SIG-M5 treated with dmso at 0.1 percent for 504 hours (cell line): ENCODE measurements around the gene ZCCHC24.

Experiments used
- DNase-seq: peaks from one replicate; lab custom pipeline; 2025; ENCODE audit not compliant: unreplicated experiment; lab: John Stamatoyannopoulos, UW

ZCCHC24 gene

DNA sequence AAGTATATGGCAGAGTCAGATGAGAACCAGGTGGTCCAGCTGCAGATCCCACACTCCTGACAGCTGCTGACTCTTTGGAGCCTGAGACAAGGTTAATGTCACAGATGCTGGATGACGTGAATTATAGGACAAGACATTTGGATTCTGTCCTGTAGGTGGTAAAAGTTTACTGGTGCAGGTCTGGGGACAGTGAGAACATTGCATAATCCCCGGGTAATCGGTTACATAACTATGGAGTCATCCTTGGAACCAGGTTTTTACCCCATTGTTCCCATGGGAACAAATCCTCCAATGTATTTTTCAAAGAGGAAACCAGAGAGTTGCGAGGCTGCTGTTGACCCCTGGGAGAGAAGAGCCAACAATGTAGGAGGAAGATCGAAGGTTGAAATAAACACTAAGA, 27.5 kb upstream of the ZCCHC24 start:
- no peak for DNase-seq

DNA sequence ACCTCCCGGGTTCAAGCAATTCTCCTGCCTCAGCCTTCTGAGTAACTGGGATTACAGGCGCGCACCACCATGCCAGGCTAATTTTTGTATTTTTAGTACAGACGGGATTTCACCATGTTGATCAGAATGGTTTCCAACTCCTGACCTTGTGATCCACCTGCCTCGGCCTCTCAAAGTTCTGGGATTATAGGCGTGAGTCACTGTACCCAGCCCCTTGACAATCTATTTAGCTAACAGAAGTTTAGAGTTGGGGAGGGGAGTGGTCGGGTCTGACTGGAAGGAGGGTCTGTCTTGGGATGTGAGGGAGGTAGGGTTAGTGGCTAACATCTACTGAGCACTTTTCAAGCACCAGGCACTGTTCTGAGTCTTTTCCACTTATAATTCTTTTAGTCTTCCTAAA, 27.0 kb upstream of the ZCCHC24 start:
- DNase-seq = no peak

DNA sequence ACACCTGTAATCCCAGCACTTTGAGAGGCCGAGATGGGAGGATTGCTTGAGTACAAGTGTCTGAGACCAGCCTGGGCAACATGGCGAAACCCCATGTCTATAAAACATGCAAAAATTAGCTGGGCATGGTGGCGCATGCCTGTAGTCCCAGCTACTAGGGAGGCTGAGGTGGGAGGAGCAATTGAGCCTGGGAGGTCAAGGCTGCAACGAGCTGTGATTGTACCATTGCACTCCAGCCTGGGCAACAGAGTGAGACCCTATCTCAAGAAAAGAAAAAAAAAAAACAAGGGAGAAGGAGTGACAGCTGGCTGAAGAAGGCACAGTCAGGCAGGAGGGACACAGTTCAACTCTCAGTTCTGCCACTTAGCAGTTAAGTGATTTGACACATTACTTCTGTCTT, 26.4 kb upstream of the ZCCHC24 start:
- DNase-seq = no peak

DNA sequence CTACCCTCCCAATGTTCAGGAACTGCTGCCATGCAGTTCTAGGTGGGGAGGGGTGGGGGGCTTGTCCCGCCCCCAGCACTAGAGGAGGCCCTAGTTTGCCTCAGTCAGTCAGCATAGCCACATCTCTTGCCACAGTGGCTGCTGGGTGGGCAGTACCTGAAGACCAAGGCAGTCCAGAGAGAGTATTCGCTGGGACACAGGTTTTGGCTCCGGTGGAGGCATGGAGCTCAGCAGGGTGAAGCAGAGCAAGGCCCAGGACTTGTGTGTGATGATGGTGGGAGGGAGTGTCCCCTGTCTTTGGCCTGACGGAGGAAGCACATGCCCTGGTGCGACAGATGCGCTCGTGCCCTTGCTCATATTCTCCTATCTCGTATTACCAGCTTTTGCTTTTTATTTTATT, 24.7 kb upstream of the ZCCHC24 start:
- no peak for DNase-seq

DNA sequence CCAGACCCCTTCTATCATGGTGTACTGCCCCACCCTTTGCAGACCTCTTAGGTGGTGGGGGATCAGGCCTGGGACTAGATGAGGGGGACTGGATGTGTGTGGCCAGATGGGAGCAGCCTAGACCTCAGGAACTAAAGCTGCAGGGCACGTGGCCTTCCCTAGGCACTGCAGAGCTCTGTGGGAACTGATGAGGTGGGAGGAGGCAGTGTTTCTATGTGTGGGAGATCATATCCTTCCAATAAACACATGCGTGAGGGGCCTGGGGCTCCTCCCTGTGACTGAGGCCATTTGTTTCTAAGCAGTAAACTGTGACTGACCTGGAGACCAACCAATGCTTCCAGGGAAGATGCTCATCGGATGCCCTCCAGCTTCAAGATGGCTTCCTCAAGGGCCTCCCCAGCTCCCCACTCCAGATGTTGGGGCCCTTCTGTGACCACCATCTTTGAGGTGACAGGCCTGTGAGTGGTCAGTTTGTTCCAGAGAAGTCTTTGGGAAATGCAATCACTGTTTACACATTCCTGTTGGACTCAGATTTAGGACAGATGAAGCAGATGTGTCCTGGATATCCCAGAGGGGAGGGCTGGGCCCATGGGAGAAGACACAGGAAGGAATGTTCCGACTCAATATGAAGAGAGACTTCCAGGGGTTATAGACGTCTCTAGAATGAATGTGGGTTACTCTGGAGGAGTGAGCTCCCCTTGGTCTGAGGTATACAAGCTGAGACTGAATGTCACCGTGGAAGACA, 23.6 kb upstream of the ZCCHC24 start:
- no peak for DNase-seq

DNA sequence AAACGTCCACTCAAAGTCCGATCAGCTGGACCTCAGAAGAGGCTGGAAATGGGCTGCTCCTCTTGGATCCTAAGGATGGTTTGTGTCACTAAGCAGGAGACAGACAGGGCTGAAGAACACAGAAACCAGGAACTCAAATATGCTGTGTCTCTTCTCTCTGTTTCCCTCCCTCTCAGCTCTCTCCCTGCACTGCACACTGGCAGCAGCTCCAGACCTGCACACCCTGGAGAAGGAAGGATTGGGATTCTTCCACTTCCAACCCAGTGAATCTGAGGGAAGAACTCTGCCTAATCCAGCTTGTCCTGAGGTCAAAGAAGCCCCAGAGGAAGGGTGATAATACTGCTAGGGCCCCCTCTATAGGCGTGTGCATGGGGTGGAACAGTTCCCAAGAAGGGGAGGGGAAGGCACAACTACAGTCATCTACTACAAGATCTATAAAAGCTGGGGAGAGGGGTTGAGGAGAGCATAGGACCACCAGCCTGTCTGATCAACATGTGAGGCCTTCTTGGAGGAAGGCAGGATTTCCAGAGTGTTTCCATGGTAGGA, 22.7 kb upstream of the ZCCHC24 start:
- DNase-seq = no peak

DNA sequence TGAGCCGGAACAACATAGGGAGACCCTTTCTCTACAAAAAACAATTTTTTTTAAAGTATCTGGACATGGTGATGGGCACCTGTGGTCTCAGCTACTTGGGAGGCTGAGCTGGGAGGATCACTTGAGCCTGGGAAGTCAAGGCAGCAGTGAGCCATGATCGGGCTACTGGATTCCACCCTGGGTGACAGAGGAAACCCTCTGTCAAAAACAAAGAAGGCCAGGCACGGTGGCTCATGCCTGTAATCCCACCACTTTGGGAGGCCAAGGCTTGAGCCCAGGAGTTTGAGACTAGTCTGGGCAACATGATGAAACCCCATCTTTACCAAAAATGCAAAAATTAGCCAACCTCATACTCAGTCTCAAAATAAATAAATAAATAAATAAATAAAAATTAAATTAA, 19.9 kb upstream of the ZCCHC24 start:
- DNase-seq = no peak

DNA sequence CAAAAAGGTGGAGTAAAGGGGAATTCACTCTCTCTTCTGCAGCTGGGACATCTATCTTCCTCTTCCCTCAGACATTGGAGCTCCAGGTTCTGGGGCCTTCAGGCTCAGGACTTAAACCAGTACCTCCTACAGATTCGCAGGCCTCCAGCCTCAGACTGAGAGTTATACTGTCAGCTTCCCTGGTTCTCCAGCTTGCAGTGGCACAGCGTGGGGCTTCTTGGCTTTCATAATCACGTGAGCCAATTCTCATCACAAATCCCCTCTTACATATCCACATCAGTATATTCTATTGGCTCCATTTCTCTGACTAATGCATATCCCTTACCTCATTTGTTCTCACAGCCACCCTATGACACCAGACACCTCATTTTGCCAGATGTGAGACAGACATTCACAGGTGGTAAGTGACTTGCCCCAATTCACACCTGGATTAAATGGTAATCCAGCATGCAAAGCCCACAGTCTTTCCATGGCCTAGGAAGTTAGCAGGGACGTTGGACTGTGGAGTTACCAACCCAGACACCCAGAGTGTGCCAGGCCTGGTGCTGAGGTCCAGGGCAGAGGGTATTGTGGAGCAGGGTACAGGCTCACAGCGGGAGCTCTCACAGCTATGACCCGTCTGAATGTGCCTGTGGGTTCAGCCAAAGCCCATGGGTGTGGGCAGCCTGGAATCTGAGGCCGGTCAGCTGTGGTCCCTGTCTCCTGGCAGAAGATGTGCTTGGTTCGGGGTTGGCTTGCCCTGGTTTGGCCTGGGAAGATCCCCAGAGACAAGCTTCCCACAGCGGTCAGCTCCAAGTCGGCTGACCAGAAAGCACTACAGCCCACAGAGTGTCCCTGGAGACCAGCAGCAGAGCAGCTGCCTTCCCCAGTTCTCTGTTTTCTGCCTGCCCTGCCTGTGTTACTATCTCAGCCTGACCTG, 18.4 kb upstream of the ZCCHC24 start:
- no peak for DNase-seq

DNA sequence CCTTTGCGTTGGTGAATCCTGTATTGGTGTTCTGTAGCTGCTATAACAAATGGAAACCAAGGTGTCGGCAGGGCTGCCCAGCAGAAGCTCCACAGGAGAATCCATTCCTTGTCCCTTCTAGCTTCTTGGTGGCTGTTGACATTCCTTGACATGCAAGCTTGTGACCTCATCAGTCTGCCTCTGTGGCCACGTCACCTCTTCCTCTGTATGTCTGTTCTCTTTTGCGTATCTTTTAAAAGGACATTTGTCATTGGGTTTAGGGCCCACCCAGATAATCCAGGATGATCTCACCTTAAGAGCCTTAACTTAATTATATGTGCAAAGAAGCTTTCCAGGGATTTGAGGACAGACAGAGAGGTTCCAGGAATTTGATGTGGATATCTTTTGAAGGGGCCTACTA, 15.3 kb upstream of the ZCCHC24 start:
- DNase-seq = no peak

DNA sequence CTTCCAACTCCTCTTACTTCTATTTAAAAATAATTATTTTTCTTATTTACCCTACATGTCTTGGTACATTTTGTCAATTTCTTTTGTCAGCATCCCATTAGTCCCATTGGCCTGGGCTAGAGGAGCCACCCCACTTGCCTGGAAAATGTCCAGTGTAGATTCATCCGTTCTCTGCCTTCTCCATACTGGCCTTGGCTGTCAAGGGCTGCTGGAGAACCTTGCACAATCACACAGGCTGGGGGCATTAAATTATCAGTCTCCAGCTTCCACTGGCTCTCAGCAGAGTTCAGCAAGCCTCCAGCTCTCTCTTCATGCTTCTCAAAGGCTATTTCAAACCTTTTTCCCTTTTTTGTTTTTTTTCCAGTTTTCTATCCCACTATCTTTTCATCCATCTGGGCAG, 13.8 kb upstream of the ZCCHC24 start:
- no peak for DNase-seq

DNA sequence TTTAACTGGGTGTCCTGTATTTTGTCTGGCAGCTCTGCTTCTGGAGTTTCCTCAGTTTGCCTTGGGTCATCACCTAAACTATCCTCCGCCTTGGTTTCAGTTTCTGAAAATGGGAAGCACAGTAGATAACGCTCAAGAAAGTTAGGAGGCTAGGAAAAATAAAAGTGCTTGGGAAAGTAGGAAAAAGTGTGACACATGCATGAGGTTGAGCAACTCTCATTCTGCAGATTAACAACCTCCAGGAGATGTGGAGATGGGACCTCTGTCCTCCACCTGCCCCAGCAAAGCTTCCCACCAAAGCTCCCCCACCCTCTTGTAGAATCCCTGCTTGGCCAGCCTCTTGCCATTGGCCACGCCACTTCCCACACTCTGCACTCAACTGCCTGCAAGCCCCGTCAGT, 13.1 kb upstream of the ZCCHC24 start:
- no peak for DNase-seq

DNA sequence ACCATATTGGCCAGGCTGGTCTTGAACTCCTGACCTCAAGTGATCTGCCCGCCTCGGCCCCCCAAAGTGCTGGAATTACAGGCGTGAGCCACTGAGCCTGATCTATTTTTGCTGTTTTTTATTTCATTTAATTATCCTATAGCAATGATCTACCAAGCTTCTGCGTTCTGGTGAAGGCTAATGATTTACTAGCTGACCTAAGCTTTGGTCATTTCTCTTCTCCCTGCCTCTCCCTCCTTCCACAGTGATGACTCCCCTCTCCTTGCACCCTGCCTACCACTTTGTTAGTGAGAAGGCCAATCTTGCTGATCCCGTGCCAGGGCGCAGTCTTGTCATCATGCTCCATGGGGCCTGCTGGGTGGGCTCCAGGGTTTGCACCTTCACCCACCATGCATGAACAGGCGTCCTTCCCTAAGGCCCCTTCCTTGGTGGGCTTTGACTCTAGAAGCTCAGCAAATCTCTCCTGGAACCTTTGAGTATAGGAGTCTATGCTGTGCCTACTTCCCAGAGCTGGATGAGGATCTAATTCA, 11.9 kb upstream of the ZCCHC24 start:
- DNase-seq = no peak

DNA sequence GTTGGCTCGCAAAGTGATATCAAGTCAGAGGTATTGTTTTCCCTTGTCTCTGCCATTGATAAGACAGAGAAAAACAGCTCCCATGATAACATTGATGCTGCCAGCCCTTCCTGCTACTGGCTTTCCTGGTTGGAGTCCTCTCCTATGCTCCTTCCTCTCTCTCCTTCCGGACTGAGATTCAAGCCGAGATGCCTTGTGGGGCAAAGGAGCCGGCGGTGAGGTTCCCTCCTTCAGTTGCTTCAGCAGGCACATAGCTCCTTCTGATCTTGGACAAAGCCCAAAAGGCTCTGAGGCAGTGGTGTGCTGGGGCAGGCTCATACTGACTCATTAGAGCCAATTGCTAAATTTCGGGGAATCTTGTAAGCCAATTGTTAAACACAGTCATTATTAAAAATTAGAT, 8.8 kb upstream of the ZCCHC24 start:
- DNase-seq = no peak

DNA sequence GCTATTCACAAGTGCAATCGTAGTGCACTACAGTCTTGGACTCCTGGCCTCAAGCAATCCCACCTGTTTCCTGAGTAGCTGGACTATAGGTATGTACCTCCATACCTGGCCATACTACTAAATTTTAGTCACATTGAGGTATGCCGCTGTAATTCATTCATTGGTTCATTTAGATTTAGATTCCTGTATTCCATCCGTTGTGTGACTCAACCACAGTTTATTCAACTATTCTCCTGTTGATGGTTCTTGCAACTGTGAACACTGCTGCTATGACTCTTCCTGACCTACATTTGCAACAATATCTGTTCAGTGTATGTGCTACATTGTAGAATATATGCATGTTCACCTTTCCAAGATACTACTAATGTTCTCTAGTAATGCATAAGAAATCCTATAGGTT, 8.0 kb upstream of the ZCCHC24 start:
- DNase-seq = no peak

DNA sequence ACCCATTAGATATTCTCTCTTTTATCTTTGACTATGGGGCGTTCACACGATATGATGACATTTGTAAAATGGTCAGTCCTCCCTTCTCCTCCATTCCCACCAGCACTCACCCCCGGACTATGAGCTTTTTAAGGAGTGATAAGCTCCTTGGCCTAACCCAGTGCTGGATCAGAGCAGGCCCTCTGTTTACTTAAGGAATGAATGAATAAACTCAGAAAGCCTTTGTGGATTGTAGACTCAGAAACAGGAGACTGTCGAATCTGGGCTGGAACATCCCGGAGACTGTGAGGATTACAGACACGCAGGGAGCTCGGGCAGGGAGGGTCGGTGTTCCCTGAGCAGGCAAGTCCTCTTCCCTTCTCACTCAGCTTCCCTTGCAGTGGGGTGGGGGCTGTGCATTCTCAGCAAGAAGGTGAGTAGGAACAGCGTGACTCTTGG, 6.8 kb upstream of the ZCCHC24 start:
- no peak for DNase-seq

DNA sequence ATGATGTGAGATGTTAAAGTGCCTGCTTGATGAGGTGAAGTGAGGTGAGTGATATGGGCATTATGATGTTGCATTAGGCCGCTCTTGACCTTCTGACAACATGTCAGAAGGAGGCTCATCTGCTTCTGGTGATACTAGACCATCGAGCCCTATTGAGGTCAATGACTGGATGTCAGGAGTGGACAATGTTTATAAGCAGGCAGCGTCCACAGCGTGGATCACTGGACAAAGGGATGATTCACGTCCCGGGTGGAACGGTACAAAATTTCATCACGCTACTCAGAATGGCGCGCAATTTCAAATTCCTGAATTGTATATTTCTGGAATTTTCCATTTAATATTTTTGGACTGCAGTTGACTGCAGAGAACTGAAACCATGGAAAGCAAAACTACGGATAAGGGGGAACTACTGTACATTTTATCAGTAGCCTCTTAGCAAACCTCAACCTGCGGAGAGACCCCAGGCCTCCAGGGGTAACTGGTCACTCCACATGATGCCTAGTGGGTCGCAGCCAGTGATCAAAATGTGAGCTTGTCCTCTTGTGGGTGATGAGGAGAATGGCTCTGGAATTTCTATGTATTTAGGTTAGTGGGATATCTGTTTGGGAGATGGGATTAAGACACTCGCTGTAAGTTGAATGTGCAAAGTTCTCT, 5.7 kb upstream of the ZCCHC24 start:
- DNase-seq = no peak

DNA sequence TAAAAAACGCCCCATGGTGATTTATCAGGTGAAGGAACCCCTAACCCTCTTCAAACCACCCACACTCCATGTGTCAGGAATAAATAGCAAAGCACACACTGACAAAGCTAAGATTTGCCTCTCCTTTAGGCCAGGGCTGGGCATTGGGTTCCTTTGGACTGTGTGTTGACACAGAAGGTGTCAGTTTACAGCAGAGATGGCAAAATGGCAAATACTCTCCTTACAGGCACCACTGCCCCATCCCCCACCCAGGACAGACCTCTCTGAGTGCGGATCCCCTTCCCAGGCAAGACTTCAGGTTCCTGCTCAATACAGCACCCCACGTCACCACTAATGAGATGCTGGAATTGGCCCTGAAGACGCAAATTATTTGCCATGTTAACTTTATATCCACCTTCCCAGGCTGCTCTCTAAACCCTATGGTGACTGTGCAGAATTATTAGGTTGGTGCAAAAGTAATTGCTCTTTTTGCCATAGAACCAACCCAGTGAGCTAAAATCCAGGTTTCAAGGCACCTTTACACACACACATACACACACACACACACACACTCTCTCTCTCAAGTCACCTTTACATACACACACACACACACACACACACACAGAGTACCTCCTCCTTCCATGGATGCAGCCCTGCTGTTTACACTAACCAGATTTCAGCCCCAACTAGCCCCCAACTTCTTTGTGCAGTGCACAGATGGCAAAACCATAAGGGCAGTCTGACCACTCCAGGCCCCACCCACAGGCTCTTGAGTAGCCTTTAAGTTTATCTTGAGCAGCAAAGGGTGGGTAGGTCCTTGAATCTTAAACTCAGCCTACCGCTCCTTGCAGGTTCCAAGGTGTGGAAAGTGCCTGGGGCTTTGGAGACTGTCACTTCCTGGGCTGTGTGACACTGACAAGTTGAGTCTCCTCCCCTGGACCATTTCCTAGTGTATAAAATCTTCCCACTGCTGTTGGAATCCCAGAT, 4.0 kb upstream of the ZCCHC24 start:
- DNase-seq = no peak

DNA sequence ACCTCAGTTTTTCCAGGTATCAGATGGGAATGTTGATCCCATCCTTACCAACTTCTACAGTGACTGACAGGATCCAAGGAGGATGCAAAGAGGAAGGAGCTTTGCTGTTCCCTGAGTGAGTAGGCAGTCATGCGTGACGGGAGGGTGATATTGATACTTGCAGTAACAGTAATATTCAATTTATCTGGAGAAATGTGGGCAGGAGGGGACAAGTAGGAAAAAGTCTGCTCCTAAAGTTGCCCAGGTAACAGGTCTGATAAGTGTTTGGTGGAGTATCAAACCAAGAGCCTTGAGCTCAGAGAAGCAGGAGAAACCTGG, 3.3 kb upstream of the ZCCHC24 start:
- no peak for DNase-seq

DNA sequence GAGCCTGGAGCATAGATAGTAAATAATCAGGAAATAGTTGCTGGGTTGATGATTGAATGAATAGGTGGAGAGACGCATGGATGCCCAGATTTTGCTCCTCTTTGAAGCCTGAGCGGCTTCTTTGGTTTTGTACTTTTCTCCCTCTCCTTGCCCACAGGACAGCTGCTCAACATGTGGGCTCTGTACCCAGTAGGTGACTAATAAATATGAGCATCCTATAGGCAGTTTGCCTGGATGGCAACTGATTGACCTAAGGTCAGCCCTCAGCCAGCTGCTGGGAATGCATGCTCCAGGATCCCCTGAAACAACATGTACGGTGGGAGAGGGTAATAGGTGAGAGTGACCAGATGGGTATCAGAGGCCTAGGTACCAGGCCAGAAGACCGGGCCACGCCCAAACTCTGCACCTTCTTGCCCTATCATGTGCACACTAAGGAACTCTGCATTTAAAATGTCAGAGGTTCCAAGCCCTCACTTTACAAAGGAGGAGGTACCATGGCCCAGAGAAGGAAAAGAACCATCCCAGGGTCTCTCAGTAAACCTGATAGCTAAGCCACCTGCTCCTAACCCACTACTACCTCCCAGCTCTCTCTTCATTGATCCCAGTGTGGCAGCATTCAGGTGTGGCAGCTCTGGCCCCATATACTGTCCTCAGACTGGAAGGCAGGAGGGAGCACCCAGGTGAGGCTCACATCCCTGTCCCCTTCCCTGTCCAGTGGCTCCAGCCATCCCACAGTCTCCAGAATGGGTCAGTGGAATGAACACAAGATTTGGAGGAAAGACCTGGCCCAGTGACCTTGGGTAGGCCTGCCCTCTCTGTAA, 2.7 kb upstream of the ZCCHC24 start:
- DNase-seq = no peak
